ENCODE measurements around the gene PXK.

GRCh38 chr3:58432905-58433304 is 100.2 kb downstream of the PXK start:
- TF ChIP-seq CTCF (IDR thresholded peaks at IDR 0.05; ENCODE audit: low read length) (no peak), EZH2 (optimal IDR thresholded peaks at IDR 0.05; ENCODE audit: low read depth, low read length) (no peak), EZH2phosphoT487 (IDR thresholded peaks at IDR 0.05; ENCODE audit: low read length) (no peak)
